Activated CD4-positive, alpha-beta T cell treated with anti-CD3 and anti-CD28 coated beads for 36 hours (primary cell): ENCODE results near the gene NCAN. TPM values are rescaled to one million over a fixed set of nuclear protein-coding genes. Genes with fewer than 3 reads are reported as not detected.

Source experiments
- ATAC-seq: fragments of 200-7000 bp; cut with Tn5 transposase; one replicate; pipeline ENCODE4 v1.10.0; 2021; ENCODE audit warnings: mild to moderate bottlenecking, moderate library complexity
- CTCF ChIA-PET: fragments of 350-600 bp; sonication (Branson Sonifier 250); formaldehyde crosslinking; loops from one replicate; lab custom pipeline; 2021; ENCODE audit warnings: antibody characterized with exemption; lab: Charles Lee
- POLR2A ChIA-PET: fragments of 350-600 bp; sonication (Branson Sonifier 250); formaldehyde crosslinking; loops from one replicate; lab custom pipeline; 2021; ENCODE audit warnings: antibody characterized with exemption, inconsistent platforms; lab: Charles Lee
- DNase-seq: peaks from one replicate; pipeline ENCODE4 v3.0.0-alpha.2; 2020
- H3K27ac Mint-ChIP-seq: one replicate; pipeline ENCODE4 v1.8.0; 2021; ENCODE audit warnings: mixed read lengths
- H3K27me3 Mint-ChIP-seq: one replicate; pipeline ENCODE4 v1.8.0; 2021; ENCODE audit warnings: mixed read lengths
- H3K36me3 Mint-ChIP-seq: one replicate; pipeline ENCODE4 v1.8.0; 2021; ENCODE audit warnings: low read depth, mixed read lengths
- H3K4me1 Mint-ChIP-seq: one replicate; pipeline ENCODE4 v1.8.0; 2021; ENCODE audit warnings: mixed read lengths
- H3K4me3 Mint-ChIP-seq: one replicate; pipeline ENCODE4 v1.8.0; 2021; ENCODE audit warnings: mild to moderate bottlenecking, moderate library complexity, mixed read lengths
- H3K9me3 Mint-ChIP-seq: one replicate; pipeline ENCODE4 v1.8.0; 2021; ENCODE audit warnings: low read depth, mixed read lengths
- intact Hi-C, 2 experiments: fragments of 100-400 bp; cut with DNase I in 1 of 2; cut with micrococcal nuclease in 1 of 2; formaldehyde crosslinking; loops; one replicate each; pipeline versions ENCODE4 v1.14.2 to v1.15.1; 2022 to 2024; cut with DNase I, micrococcal nuclease
- total RNA-seq, 2 experiments: library from RNA; stranded (reverse); gene quantifications; one replicate each; pipeline ENCODE4 v1.2.3, GENCODE V29; 2021

Gene NCAN
- total RNA-seq, 2 experiments from 2014 or later, result not detected

DNA sequence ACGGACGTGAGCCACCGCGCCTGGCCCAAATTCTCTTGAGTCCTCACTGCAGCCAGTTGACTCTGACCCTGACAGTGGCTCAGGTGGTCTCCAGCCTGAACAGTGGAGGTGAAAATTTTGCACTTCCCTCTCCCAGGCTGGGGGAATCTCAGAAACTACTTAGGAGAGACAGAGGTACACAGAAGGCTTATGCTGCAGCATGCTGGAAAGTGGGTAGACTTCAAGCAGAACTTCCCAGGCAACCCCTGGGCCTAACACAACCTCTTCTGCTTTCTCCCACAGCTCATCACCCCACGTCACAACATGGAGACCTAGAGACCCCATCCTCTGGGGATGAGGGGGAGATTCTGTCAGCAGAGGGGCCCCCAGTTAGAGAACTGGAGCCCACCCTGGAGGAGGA lies 14.4 kb downstream of the NCAN start:
- H3K4me3 Mint-ChIP-seq, result no peak overlapping the region
- no peaks in the 10 kb centered on the region for H3K36me3 Mint-ChIP-seq
- intact Hi-C loops, result no loop called here
- no peaks in the 10 kb centered on the region for H3K9me3 Mint-ChIP-seq
- ChIA-PET CTCF (interaction anchor here (1.0 to 2.5 kb wide), 4 partner anchors 52 to 79 kb away, joined by 3 to 11 read pairs (median 4); partner anchors contain the start of gene MEF2B), POLR2A (no interaction called here)
- DNase-seq (no peak), ATAC-seq (no peak)
- H3K27ac Mint-ChIP-seq, result no peak overlapping the region
- H3K27me3 Mint-ChIP-seq, result peaks cover 6% of the 10 kb centered on the region
- H3K4me1 Mint-ChIP-seq, result no peaks in the 10 kb centered on the region

GRCh38 chr19:19226663-19227062 lies 14.9 kb downstream of the NCAN start:
- POLR2A ChIA-PET, result no interaction called here
- CTCF ChIA-PET, result interaction anchor here (0.5 kb wide), 1 partner anchor 68 kb away, joined by 3 read pairs; no protein-coding TSS in a partner anchor
- Mint-ChIP-seq H3K36me3 (no peaks in the 10 kb centered on the region), H3K4me3 (no peak overlapping the region), H3K9me3 (no peaks in the 10 kb centered on the region), H3K4me1 (no peaks in the 10 kb centered on the region), H3K27me3 (peaks cover 6% of the 10 kb centered on the region), H3K27ac (no peak overlapping the region)
- DNase-seq (no peak), ATAC-seq (no peak)
- intact Hi-C loops, result no loop called here

- Mint-ChIP-seq H3K4me1 (no peaks in the 10 kb centered on the region), H3K4me3 (no peak overlapping the region), H3K9me3 (no peaks in the 10 kb centered on the region), H3K27ac (no peak overlapping the region), H3K36me3 (no peaks in the 10 kb centered on the region), H3K27me3 (peaks cover 6% of the 10 kb centered on the region)
- POLR2A ChIA-PET, result no interaction called here
- no peak for ATAC-seq
- intact Hi-C loops, result no loop called here
- DNase-seq, result no peak
- CTCF ChIA-PET, result interaction anchor here (0.5 kb wide), 1 partner anchor 69 kb away, joined by 3 read pairs; no protein-coding TSS in a partner anchor
Observed at GRCh38 chr19:19227217-19227616, 15.5 kb downstream of the NCAN start.

- ATAC-seq, result no peak
- intact Hi-C loops, result no loop called here
Observed at GRCh38 chr19:19229701-19230100, 17.9 kb downstream of the NCAN start.

GRCh38 chr19:19230999-19231398 lies 19.2 kb downstream of the NCAN start:
- no peak overlapping the region for H3K27ac Mint-ChIP-seq
- POLR2A ChIA-PET, result no interaction called here
- CTCF ChIA-PET, result interaction anchor here (1.0 kb wide), 1 partner anchor 29 kb away, joined by 3 read pairs; no protein-coding TSS in a partner anchor
- ATAC-seq (no peak), DNase-seq (no peak)
- H3K27me3 Mint-ChIP-seq, result peaks cover 2% of the 10 kb centered on the region
- H3K4me1 Mint-ChIP-seq, result no peaks in the 10 kb centered on the region
- no peak overlapping the region for H3K4me3 Mint-ChIP-seq
- intact Hi-C loops, result no loop called here
- peaks cover 8% of the 10 kb centered on the region for H3K9me3 Mint-ChIP-seq
- peaks cover 3% of the 10 kb centered on the region for H3K36me3 Mint-ChIP-seq

More at GRCh38 chr19:19229701-19230100, 17.9 kb downstream of the NCAN start:
- ChIA-PET CTCF (interaction anchor here (0.6 to 0.9 kb wide), 4 partner anchors 13 to 92 kb away, joined by 3 to 4 read pairs (median 3); no protein-coding TSS in a partner anchor), POLR2A (no interaction called here)
- H3K4me3 Mint-ChIP-seq, result no peak overlapping the region
- no peak overlapping the region for H3K27ac Mint-ChIP-seq
- peaks cover 3% of the 10 kb centered on the region for H3K36me3 Mint-ChIP-seq
- H3K9me3 Mint-ChIP-seq, result peaks cover 6% of the 10 kb centered on the region
- H3K4me1 Mint-ChIP-seq, result no peaks in the 10 kb centered on the region
- no peak for DNase-seq
- peaks cover 2% of the 10 kb centered on the region for H3K27me3 Mint-ChIP-seq

DNA sequence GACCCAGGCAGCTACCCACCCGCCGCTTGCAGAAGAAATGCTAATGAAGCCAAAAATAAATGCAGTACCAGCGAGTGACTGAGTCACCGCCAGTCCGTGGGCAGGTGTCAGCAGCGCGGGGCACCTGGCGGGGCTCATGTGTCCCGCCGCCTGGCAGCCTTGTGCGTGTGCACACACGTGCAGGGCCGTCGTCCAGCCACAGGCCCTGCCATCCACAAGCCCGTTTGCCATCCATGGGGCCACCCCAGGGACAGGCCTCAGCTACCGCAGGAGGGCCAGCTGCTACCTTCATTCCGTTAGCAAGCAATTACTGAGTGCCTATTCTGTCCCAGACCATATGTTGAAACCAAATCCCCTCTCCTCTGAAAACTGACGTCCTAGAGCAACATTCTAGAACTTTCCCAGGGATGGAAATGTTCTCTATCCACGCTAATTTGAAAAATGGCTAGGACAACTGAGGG lies 20.5 kb downstream of the NCAN start:
- Mint-ChIP-seq H3K4me3 (no peak overlapping the region), H3K36me3 (peaks cover 5% of the 10 kb centered on the region), H3K27ac (no peak overlapping the region), H3K27me3 (peaks cover 2% of the 10 kb centered on the region), H3K9me3 (peaks cover 11% of the 10 kb centered on the region), H3K4me1 (no peaks in the 10 kb centered on the region)
- ChIA-PET CTCF (no interaction called here), POLR2A (no interaction called here)
- ATAC-seq, result no peak
- intact Hi-C loops, result no loop called here
- DNase-seq, result no peak

DNA sequence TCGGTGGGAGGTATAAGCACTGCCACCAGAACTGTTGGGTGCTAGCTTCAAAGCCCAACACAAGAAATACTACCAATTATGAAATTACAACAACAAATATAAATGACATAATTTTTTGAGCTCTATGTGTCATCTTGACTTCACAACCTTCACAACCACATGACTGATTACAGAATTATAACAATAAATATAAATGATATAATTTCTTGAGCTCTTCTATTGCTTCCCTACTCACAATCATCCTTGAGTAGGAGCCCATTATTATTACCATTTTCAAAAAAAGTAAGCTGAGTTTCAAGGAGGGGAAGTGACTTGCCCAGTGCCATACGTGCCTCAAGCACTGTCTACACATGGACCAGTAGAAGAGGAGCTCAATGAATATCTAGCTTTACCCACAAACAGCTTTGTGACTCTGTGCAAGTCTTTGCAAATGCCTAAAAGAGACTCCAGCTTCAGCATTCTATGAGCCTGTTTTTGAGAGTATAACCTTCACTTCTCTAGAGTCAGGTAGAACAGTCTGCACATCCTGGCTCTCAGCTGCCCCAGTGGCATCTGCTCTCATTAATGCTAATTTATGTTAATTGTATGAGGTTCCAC lies 22.6 kb downstream of the NCAN start:
- POLR2A ChIA-PET, result no interaction called here

GRCh38 chr19:19236173-19236572 lies 24.4 kb downstream of the NCAN start:
- peaks cover 6% of the 10 kb centered on the region for H3K27me3 Mint-ChIP-seq
- no peak overlapping the region for H3K27ac Mint-ChIP-seq
- ChIA-PET POLR2A (no interaction called here), CTCF (interaction anchor here (0.6 kb wide), 1 partner anchor 33 kb away, joined by 4 read pairs; the partner anchor contains the start of gene NR2C2AP)
- intact Hi-C loops, result no loop called here
- DNase-seq, result no peak
- H3K9me3 Mint-ChIP-seq, result peaks cover 11% of the 10 kb centered on the region
- H3K36me3 Mint-ChIP-seq, result peaks cover 5% of the 10 kb centered on the region
- no peaks in the 10 kb centered on the region for H3K4me1 Mint-ChIP-seq
- no peak for ATAC-seq
- no peak overlapping the region for H3K4me3 Mint-ChIP-seq

More for the DNA sequence above, 22.6 kb downstream of the NCAN start:
- Mint-ChIP-seq H3K9me3 (peaks cover 11% of the 10 kb centered on the region), H3K36me3 (peaks cover 5% of the 10 kb centered on the region), H3K4me3 (no peak overlapping the region), H3K27me3 (peaks cover 6% of the 10 kb centered on the region), H3K27ac (no peak overlapping the region), H3K4me1 (no peaks in the 10 kb centered on the region)
- ATAC-seq (no peak), DNase-seq (no peak)
- intact Hi-C loops, result no loop called here
- CTCF ChIA-PET, result interaction anchor here (0.5 to 1.0 kb wide), 3 partner anchors 59 to 663 kb away, joined by 3 to 5 read pairs (median 4); partner anchors contain the start of gene UBA52

- Mint-ChIP-seq H3K4me3 (no peak overlapping the region), H3K36me3 (peaks cover 4% of the 10 kb centered on the region), H3K9me3 (peaks cover 9% of the 10 kb centered on the region), H3K27me3 (peaks cover 6% of the 10 kb centered on the region), H3K27ac (no peak overlapping the region), H3K4me1 (no peaks in the 10 kb centered on the region)
- POLR2A ChIA-PET, result no interaction called here
- DNase-seq (no peak), ATAC-seq (no peak)
- CTCF ChIA-PET, result no interaction called here
- intact Hi-C loops, result no loop called here
Observed at GRCh38 chr19:19238126-19238894, 26.6 kb downstream of the NCAN start.

DNA sequence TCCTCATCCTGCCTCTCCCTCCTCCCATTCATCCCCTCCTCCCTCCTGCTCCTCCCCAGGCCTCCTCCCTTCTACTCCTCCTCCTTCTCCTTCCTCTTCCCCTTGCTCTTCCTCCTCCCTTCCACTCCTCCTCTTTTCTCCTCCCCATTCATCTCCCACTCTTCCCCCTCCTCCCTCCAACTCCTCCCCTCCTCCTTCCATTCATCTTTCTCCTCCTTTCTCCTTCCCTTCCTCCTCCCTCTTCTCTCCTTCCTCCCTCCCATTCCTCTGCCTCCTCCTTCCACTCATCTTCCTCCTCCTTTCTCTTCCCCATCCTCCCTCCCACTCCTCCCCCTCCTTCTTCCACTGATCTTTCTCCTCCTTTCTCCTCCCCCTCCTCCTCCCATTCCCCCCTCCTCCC lies 27.9 kb downstream of the NCAN start:
- intact Hi-C loops, result no loop called here
- Mint-ChIP-seq H3K4me1 (no peaks in the 10 kb centered on the region), H3K27me3 (peaks cover 6% of the 10 kb centered on the region), H3K36me3 (peaks cover 2% of the 10 kb centered on the region), H3K4me3 (no peak overlapping the region), H3K27ac (no peak overlapping the region), H3K9me3 (peaks cover 5% of the 10 kb centered on the region)
- no peak for DNase-seq
- POLR2A ChIA-PET, result no interaction called here
- CTCF ChIA-PET, result no interaction called here
- no peak for ATAC-seq

GRCh38 chr19:19240476-19240875 lies 28.7 kb downstream of the NCAN start:
- no peak for DNase-seq
- H3K9me3 Mint-ChIP-seq, result peaks cover 5% of the 10 kb centered on the region
- H3K4me3 Mint-ChIP-seq, result no peak overlapping the region
- H3K27me3 Mint-ChIP-seq, result peaks cover 6% of the 10 kb centered on the region
- no peaks in the 10 kb centered on the region for H3K4me1 Mint-ChIP-seq
- ChIA-PET CTCF (no interaction called here), POLR2A (no interaction called here)
- H3K36me3 Mint-ChIP-seq, result peaks cover 2% of the 10 kb centered on the region
- intact Hi-C loops, result no loop called here
- ATAC-seq, result no peak
- H3K27ac Mint-ChIP-seq, result no peak overlapping the region
